ENCODE results near the gene MMEL1.

DNA sequence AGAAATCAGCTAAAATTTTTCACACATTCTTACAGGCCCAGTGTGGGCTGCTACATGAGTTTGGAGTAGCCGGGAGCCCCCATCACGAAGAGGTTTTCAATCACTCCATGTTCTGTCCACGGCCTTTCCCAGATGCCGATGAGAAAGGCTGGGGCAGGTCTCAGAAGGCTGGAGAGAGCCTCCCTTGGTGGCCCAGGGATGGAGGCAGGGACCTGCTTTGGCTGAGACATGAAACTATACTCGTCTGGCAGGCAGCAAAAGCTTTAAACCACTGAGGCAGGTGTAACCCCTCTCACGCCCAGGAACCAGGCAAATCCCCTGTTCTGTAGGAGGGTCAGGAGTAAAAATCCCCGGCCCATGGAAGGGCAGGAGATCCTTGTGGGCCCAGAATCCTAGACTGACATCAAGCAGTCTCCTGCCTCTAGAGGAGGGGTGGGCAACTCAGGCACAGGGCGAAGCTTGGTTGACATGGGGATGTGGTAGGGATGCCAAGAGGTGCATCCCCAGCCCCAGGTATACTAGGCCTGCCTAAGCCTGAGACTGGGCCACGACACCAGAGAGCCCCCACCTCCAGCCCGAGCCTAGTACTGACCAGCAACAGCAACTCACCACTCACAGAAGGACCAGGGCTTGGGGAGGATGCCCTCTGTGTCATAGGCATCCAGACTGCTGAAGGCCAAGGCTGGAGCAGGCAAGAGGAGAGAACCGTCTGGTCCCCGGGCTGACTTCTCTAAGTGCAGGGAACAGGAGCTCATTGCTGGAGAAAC lies 9.1 kb downstream of the MMEL1 start:
- TF ChIP-seq CTCF (IDR thresholded peaks at IDR 0.05) = no peak
- no peak for TF ChIP-seq EZH2 (IDR thresholded peaks at IDR 0.05; ENCODE audit: borderline replicate concordance, insufficient read depth, low read depth, low read length, poor library complexity, severe bottlenecking)

Data from B cell (primary cell).